Liver (tissue), 3 donors: Measurements from ENCODE around the gene XRCC2.

Experiments
- CTCF ChIP-seq: fragments of 150-350 bp; IDR thresholded peaks from 2 replicates; pipeline ENCODE4 v1.5.1; 2017; ENCODE audit warnings: improper control_type of control experiment, low read depth, low read length; ENCODE audit not compliant: missing input control
- FOXA1 ChIP-seq: IDR thresholded peaks from 2 replicates; pipeline ENCODE4 v1.6.1; 2016; ENCODE audit warnings: antibody characterized with exemption
- REST ChIP-seq: IDR thresholded peaks from 2 replicates; pipeline ENCODE4 v1.6.1; 2016; ENCODE audit warnings: antibody characterized with exemption, mild to moderate bottlenecking
- SP1 ChIP-seq: IDR thresholded peaks from 2 replicates; pipeline ENCODE4 v1.6.1; 2018; ENCODE audit warnings: antibody characterized with exemption, mild to moderate bottlenecking
- TAF1 ChIP-seq: conservative IDR thresholded peaks from 2 replicates; pipeline ENCODE4 v1.6.1; 2016; ENCODE audit warnings: antibody characterized with exemption, mild to moderate bottlenecking
- YY1 ChIP-seq: IDR thresholded peaks from 2 replicates; pipeline ENCODE4 v1.6.1; 2016; ENCODE audit warnings: antibody characterized with exemption, mild to moderate bottlenecking
- TF ChIP-seq, protein P1 (sequence below): IDR thresholded peaks from 2 replicates; pipeline ENCODE4 v1.6.1; 2016; ENCODE audit warnings: antibody characterized with exemption
- TF ChIP-seq, protein P2 (sequence below): IDR thresholded peaks from 2 replicates; pipeline ENCODE4 v1.6.1; 2016; ENCODE audit warnings: antibody characterized with exemption
- donor health status: healthy.
- donor health status: healthy.

GRCh38 chr7:152674860-152675758 is 832 bp downstream of the XRCC2 start:
- no peak for TF ChIP-seq FOXA1
- TF ChIP-seq, protein P1, sequence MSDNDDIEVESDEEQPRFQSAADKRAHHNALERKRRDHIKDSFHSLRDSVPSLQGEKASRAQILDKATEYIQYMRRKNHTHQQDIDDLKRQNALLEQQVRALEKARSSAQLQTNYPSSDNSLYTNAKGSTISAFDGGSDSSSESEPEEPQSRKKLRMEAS: no peak
- TF ChIP-seq CTCF: no peak
- TF ChIP-seq YY1: no peak
- no peak for TF ChIP-seq TAF1
- TF ChIP-seq, protein P2, sequence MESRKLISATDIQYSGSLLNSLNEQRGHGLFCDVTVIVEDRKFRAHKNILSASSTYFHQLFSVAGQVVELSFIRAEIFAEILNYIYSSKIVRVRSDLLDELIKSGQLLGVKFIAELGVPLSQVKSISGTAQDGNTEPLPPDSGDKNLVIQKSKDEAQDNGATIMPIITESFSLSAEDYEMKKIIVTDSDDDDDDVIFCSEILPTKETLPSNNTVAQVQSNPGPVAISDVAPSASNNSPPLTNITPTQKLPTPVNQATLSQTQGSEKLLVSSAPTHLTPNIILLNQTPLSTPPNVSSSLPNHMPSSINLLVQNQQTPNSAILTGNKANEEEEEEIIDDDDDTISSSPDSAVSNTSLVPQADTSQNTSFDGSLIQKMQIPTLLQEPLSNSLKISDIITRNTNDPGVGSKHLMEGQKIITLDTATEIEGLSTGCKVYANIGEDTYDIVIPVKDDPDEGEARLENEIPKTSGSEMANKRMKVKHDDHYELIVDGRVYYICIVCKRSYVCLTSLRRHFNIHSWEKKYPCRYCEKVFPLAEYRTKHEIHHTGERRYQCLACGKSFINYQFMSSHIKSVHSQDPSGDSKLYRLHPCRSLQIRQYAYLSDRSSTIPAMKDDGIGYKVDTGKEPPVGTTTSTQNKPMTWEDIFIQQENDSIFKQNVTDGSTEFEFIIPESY: no peak
- no peak for TF ChIP-seq SP1
- no peak for TF ChIP-seq REST
